Activated T-cell treated with anti-CD3 and anti-CD28 coated beads, Interleukin-2, amount 50 U/mL, for 4 hours (primary cell): ENCODE measurements around the gene SBF2. TPM values are rescaled to one million over a fixed set of nuclear protein-coding genes. Genes with fewer than 3 reads are reported as not detected.
"Not testable (repeated sequence)": the region's sequence is repeated elsewhere in the genome, so short reads cannot be mapped to it uniquely, and the experiment has no call there.

Experiments used
- ATAC-seq, 2 donors: fragments of 200-7000 bp; cut with Tn5 transposase; one replicate each; pipeline ENCODE4 v1.10.0; 2021
- DNase-seq: peaks from one replicate; pipeline ENCODE4 v3.0.0-alpha.2; 2020
- H3K27me3 Mint-ChIP-seq: one replicate; pipeline ENCODE4 v1.8.0; 2021; ENCODE audit warnings: low read depth, mixed read lengths
- H3K36me3 Mint-ChIP-seq: one replicate; pipeline ENCODE4 v1.8.0; 2022; ENCODE audit warnings: mixed read lengths; ENCODE audit not compliant: insufficient read depth
- H3K4me1 Mint-ChIP-seq: one replicate; pipeline ENCODE4 v1.8.0; 2021; ENCODE audit warnings: low read depth, mixed read lengths
- H3K4me3 Mint-ChIP-seq: one replicate; pipeline ENCODE4 v1.8.0; 2021; ENCODE audit warnings: mild to moderate bottlenecking, moderate library complexity, mixed read lengths
- H3K9me3 Mint-ChIP-seq: one replicate; pipeline ENCODE4 v1.8.0; 2021; ENCODE audit warnings: mixed read lengths
- total RNA-seq, 3 donors: library from RNA; stranded (reverse); gene quantifications; one replicate each; pipeline ENCODE4 v1.2.1, GENCODE V29; 2021

Gene SBF2
- total RNA-seq, 3 donors from 2014 or later: 3.0 to 6.9 (median 3.5) TPM

GRCh38 chr11:10233581-10233980, 60.4 kb downstream of the SBF2 start:
- no peaks in the 10 kb centered on the region for H3K9me3 Mint-ChIP-seq
- no peak overlapping the region for H3K4me3 Mint-ChIP-seq
- ATAC-seq (no peak), DNase-seq (no peak)
- H3K36me3 Mint-ChIP-seq: peaks cover 1% of the 10 kb centered on the region
- H3K27me3 Mint-ChIP-seq: no peaks in the 10 kb centered on the region
- H3K4me1 Mint-ChIP-seq: no peaks in the 10 kb centered on the region

GRCh38 chr11:10232756-10233155, 61.3 kb downstream of the SBF2 start:
- Mint-ChIP-seq H3K9me3 (no peaks in the 10 kb centered on the region), H3K4me1 (no peaks in the 10 kb centered on the region), H3K27me3 (no peaks in the 10 kb centered on the region), H3K36me3 (peaks cover 1% of the 10 kb centered on the region), H3K4me3 (no peak overlapping the region)
- no peak for DNase-seq
- ATAC-seq: no peak

GRCh38 chr11:10231803-10232202, 62.2 kb downstream of the SBF2 start:
- not testable (repeated sequence) for H3K27me3 Mint-ChIP-seq, H3K4me3 Mint-ChIP-seq, DNase-seq, ATAC-seq, H3K36me3 Mint-ChIP-seq, H3K9me3 Mint-ChIP-seq, H3K4me1 Mint-ChIP-seq

GRCh38 chr11:10225553-10225952, 68.5 kb downstream of the SBF2 start:
- Mint-ChIP-seq H3K9me3 (peaks cover 3% of the 10 kb centered on the region), H3K36me3 (no peaks in the 10 kb centered on the region)
- ATAC-seq: no peak

GRCh38 chr11:10222399-10222798, 71.6 kb downstream of the SBF2 start:
- peaks cover 10% of the 10 kb centered on the region for H3K9me3 Mint-ChIP-seq

More at GRCh38 chr11:10225553-10225952, 68.5 kb downstream of the SBF2 start:
- Mint-ChIP-seq H3K4me3 (no peak overlapping the region), H3K27me3 (no peaks in the 10 kb centered on the region), H3K4me1 (no peaks in the 10 kb centered on the region)
- DNase-seq: no peak

GRCh38 chr11:10221342-10221741, 72.7 kb downstream of the SBF2 start:
- Mint-ChIP-seq H3K4me3 (no peak overlapping the region), H3K36me3 (peaks cover 8% of the 10 kb centered on the region), H3K27me3 (peaks cover 1% of the 10 kb centered on the region), H3K9me3 (peaks cover 10% of the 10 kb centered on the region), H3K4me1 (no peaks in the 10 kb centered on the region)
- DNase-seq (no peak), ATAC-seq (no peak)

More at GRCh38 chr11:10222399-10222798, 71.6 kb downstream of the SBF2 start:
- H3K36me3 Mint-ChIP-seq: peaks cover 8% of the 10 kb centered on the region
- no peak overlapping the region for H3K4me3 Mint-ChIP-seq
- ATAC-seq (no peak), DNase-seq (no peak)
- peaks cover 1% of the 10 kb centered on the region for H3K27me3 Mint-ChIP-seq
- H3K4me1 Mint-ChIP-seq: no peaks in the 10 kb centered on the region

GRCh38 chr11:10211470-10211869, 82.5 kb downstream of the SBF2 start:
- no peaks in the 10 kb centered on the region for H3K36me3 Mint-ChIP-seq
- H3K4me3 Mint-ChIP-seq: no peak overlapping the region
- DNase-seq (no peak), ATAC-seq (no peak)
- no peaks in the 10 kb centered on the region for H3K27me3 Mint-ChIP-seq
- H3K4me1 Mint-ChIP-seq: no peaks in the 10 kb centered on the region
- no peaks in the 10 kb centered on the region for H3K9me3 Mint-ChIP-seq

- no peaks in the 10 kb centered on the region for H3K4me1 Mint-ChIP-seq
- H3K9me3 Mint-ChIP-seq: no peaks in the 10 kb centered on the region
- ATAC-seq: no peak
Measured at GRCh38 chr11:10209326-10209725, 84.7 kb downstream of the SBF2 start.

GRCh38 chr11:10208131-10208575, 85.9 kb downstream of the SBF2 start:
- peaks cover 1% of the 10 kb centered on the region for H3K36me3 Mint-ChIP-seq
- H3K4me3 Mint-ChIP-seq: no peak overlapping the region
- peak in 1 of 2 donors; percentile 69 for ATAC-seq
- no peak for DNase-seq
- H3K27me3 Mint-ChIP-seq: no peaks in the 10 kb centered on the region
- H3K4me1 Mint-ChIP-seq: no peaks in the 10 kb centered on the region
- peaks cover 7% of the 10 kb centered on the region for H3K9me3 Mint-ChIP-seq

More at GRCh38 chr11:10209326-10209725, 84.7 kb downstream of the SBF2 start:
- DNase-seq: no peak
- Mint-ChIP-seq H3K36me3 (no peaks in the 10 kb centered on the region), H3K27me3 (no peaks in the 10 kb centered on the region), H3K4me3 (no peak overlapping the region)

GRCh38 chr11:10205928-10206327, 88.1 kb downstream of the SBF2 start:
- Mint-ChIP-seq H3K36me3 (peaks cover 1% of the 10 kb centered on the region), H3K27me3 (no peaks in the 10 kb centered on the region)

GRCh38 chr11:10204021-10204420, 90.0 kb downstream of the SBF2 start:
- Mint-ChIP-seq H3K4me3 (no peak overlapping the region), H3K27me3 (no peaks in the 10 kb centered on the region), H3K4me1 (no peaks in the 10 kb centered on the region), H3K36me3 (peaks cover 1% of the 10 kb centered on the region), H3K9me3 (peaks cover 13% of the 10 kb centered on the region)
- no peak for ATAC-seq
- DNase-seq: no peak

More at GRCh38 chr11:10205928-10206327, 88.1 kb downstream of the SBF2 start:
- Mint-ChIP-seq H3K9me3 (peaks cover 13% of the 10 kb centered on the region), H3K4me1 (no peaks in the 10 kb centered on the region), H3K4me3 (no peak overlapping the region)
- no peak for DNase-seq
- ATAC-seq: no peak

- Mint-ChIP-seq H3K4me3 (no peak overlapping the region), H3K4me1 (no peaks in the 10 kb centered on the region), H3K27me3 (no peaks in the 10 kb centered on the region), H3K36me3 (peaks cover 1% of the 10 kb centered on the region), H3K9me3 (peaks cover 13% of the 10 kb centered on the region)
- ATAC-seq: no peak
- DNase-seq: no peak
Measured at GRCh38 chr11:10201343-10201742, 92.7 kb downstream of the SBF2 start.

GRCh38 chr11:10197091-10197490, 96.9 kb downstream of the SBF2 start:
- no peaks in the 10 kb centered on the region for H3K27me3 Mint-ChIP-seq
- DNase-seq: no peak
- no peaks in the 10 kb centered on the region for H3K4me1 Mint-ChIP-seq
- H3K9me3 Mint-ChIP-seq: no peaks in the 10 kb centered on the region
- no peaks in the 10 kb centered on the region for H3K36me3 Mint-ChIP-seq
- no peak overlapping the region for H3K4me3 Mint-ChIP-seq
- no peak for ATAC-seq

GRCh38 chr11:10192036-10192435, 102.0 kb downstream of the SBF2 start:
- Mint-ChIP-seq H3K27me3 (no peaks in the 10 kb centered on the region), H3K4me3 (no peak overlapping the region), H3K9me3 (no peaks in the 10 kb centered on the region), H3K4me1 (no peaks in the 10 kb centered on the region), H3K36me3 (peaks cover 2% of the 10 kb centered on the region)
- ATAC-seq (no peak), DNase-seq (no peak)

GRCh38 chr11:10181811-10182210, 112.2 kb downstream of the SBF2 start:
- H3K4me3 Mint-ChIP-seq: no peak overlapping the region
- no peak for DNase-seq
- H3K36me3 Mint-ChIP-seq: peaks cover 2% of the 10 kb centered on the region
- ATAC-seq: no peak
- no peaks in the 10 kb centered on the region for H3K4me1 Mint-ChIP-seq
- H3K9me3 Mint-ChIP-seq: peaks cover 7% of the 10 kb centered on the region
- H3K27me3 Mint-ChIP-seq: no peaks in the 10 kb centered on the region

GRCh38 chr11:10164621-10165020, 129.4 kb downstream of the SBF2 start:
- ATAC-seq (no peak), DNase-seq (no peak)
- no peaks in the 10 kb centered on the region for H3K9me3 Mint-ChIP-seq
- H3K36me3 Mint-ChIP-seq: no peaks in the 10 kb centered on the region
- no peak overlapping the region for H3K4me3 Mint-ChIP-seq
- no peaks in the 10 kb centered on the region for H3K27me3 Mint-ChIP-seq
- peaks cover 1% of the 10 kb centered on the region for H3K4me1 Mint-ChIP-seq
